Kidney epithelial cell (primary cell): ENCODE results near the gene GPR32. TPM values are rescaled to one million over a fixed set of nuclear protein-coding genes. Genes with fewer than 3 reads are reported as not detected.

Experiments
- DNase-seq: peaks from one replicate; pipeline ENCODE4 v3.0.0-alpha.2; 2010; ENCODE audit warnings: low read depth
- H3K27me3 ChIP-seq: 2 replicates; pipeline ENCODE4 v1.6.0; 2011; ENCODE audit warnings: low read length; ENCODE audit not compliant: control insufficient read depth, insufficient read depth
- H3K36me3 ChIP-seq: 2 replicates; pipeline ENCODE4 v1.5.1; 2011; ENCODE audit warnings: low read length; ENCODE audit not compliant: control insufficient read depth, insufficient read depth
- H3K4me3 ChIP-seq: 2 replicates; pipeline ENCODE4 v1.5.1; 2011; ENCODE audit warnings: low read depth, mild to moderate bottlenecking, control low read depth, low read length
- total RNA-seq: library from RNA; depleted of rRNA; stranded (reverse); fragments of >200 nt; gene quantifications from 2 replicates; pipeline ENCODE4 v1.2.3, GENCODE V29; 2015
- TF ChIP-seq, protein P1 (sequence below): IDR thresholded peaks from 2 replicates; pipeline ENCODE4 v1.5.1; 2011; ENCODE audit warnings: mild to moderate bottlenecking, moderate library complexity, low read length, control low read depth, inconsistent platforms; ENCODE audit not compliant: insufficient read depth, poor library complexity, severe bottlenecking

Gene GPR32
- total RNA-seq, 1 donor from 2014 or later = not detected

DNA sequence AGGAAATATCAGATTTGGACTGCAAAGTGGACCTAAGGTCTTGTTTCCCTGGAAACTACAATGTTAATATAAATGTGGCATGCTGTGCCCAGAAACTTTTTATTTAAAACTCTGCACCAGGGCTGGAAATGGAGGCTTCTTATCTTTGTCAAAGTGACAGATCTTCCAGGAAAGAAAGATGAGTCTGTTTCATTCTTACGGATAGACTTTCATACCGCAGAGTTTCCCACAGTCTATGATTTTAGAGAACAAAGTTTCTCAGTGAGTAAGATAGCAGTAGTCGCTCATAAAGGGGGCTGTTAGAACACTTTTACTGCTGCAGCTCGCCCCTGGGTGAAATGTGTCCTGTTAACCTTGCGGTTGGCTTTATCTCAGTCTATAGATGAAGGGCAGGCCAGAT lies 40.4 kb upstream of the GPR32 start:
- no peak for DNase-seq
- H3K36me3 ChIP-seq = no peaks in the 10 kb centered on the region
- TF ChIP-seq, protein P1, sequence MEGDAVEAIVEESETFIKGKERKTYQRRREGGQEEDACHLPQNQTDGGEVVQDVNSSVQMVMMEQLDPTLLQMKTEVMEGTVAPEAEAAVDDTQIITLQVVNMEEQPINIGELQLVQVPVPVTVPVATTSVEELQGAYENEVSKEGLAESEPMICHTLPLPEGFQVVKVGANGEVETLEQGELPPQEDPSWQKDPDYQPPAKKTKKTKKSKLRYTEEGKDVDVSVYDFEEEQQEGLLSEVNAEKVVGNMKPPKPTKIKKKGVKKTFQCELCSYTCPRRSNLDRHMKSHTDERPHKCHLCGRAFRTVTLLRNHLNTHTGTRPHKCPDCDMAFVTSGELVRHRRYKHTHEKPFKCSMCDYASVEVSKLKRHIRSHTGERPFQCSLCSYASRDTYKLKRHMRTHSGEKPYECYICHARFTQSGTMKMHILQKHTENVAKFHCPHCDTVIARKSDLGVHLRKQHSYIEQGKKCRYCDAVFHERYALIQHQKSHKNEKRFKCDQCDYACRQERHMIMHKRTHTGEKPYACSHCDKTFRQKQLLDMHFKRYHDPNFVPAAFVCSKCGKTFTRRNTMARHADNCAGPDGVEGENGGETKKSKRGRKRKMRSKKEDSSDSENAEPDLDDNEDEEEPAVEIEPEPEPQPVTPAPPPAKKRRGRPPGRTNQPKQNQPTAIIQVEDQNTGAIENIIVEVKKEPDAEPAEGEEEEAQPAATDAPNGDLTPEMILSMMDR = no peak

DNA sequence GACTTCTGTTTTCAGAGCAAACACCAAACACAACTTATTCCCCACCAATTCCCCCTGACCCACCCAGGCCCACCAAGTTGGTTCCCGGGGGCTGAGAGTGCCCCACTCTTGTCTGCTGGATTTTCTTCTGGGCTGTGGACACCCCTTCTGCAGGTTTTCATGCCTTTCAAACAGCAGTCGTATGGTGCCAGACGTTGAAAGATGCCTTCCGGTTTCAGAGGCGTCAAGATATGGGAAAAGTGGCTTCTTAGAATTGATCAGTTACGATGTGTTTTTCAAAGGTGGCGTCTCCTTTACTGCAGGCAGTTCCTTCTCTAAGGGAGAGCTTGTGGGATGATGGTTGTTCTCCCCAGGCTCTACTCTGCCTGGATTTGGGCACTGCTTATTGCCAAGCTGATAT lies 34.4 kb upstream of the GPR32 start:
- Histone ChIP-seq H3K27me3 (no peaks in the 10 kb centered on the region), H3K4me3 (no peak overlapping the region), H3K36me3 (no peaks in the 10 kb centered on the region)
- TF ChIP-seq, protein P1 = no peak
- no peak for DNase-seq

More for the DNA sequence above, 40.4 kb upstream of the GPR32 start:
- no peaks in the 10 kb centered on the region for H3K27me3 ChIP-seq
- H3K4me3 ChIP-seq = no peak overlapping the region

DNA sequence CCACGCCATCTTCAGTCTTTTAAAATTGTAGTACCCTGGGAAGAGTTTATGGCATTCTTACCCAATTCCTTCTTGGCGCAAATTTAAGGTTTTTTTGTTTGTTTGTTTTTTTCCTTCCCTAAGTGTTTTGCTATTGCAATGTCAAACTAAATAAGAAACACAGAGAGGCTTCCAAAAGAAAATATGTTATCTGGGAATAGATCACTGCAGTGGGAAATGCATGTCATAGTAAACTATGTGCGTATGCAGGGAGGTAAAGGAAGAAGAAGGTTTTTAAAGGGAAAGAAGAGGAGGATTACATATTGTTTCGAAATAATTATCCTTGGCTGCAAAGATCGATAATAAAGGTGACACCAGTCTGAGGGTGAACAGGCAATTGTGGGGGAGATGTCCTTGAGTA lies 33.9 kb upstream of the GPR32 start:
- Histone ChIP-seq H3K4me3 (no peak overlapping the region), H3K27me3 (no peaks in the 10 kb centered on the region), H3K36me3 (no peaks in the 10 kb centered on the region)
- DNase-seq = no peak
- TF ChIP-seq, protein P1 = no peak

DNA sequence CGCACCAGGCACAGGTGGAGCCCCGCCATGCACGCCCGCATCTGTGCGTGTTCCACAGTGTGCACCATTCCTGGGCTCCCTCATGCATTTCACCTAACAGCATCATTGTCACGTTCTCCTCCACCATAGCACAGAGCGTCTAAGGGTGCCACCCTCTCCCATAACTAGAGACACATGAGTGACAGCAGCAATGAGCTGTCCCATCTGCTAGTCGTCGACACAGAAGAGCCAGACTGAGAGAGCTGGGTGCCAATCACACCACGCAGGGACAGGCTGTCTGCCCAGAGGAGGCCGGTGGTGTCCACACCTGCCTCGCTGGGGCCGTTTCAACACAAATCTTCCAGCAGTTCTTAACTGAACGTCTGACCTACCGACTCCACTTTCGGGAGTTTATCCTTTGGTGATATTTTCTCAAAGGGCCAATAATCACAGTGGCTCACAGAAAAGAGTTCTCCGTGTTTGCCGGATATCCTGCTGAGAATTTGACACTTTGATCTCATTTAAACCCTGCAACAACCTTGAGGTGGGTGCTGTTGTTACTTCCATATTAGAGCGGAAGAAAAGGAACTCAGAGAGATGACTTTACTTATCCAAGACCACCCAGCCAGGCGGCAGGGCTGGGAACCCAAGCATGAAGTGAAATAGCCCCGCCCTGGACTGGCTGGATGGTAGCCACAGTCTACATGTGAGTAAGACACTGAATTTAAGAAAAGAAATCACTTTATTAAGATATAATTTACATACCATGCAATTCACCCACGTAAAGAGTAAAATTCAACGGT lies 30.9 kb upstream of the GPR32 start:
- TF ChIP-seq, protein P1 = no peak
- no peak for DNase-seq
- no peaks in the 10 kb centered on the region for H3K27me3 ChIP-seq
- H3K4me3 ChIP-seq = no peak overlapping the region
- no peaks in the 10 kb centered on the region for H3K36me3 ChIP-seq

DNA sequence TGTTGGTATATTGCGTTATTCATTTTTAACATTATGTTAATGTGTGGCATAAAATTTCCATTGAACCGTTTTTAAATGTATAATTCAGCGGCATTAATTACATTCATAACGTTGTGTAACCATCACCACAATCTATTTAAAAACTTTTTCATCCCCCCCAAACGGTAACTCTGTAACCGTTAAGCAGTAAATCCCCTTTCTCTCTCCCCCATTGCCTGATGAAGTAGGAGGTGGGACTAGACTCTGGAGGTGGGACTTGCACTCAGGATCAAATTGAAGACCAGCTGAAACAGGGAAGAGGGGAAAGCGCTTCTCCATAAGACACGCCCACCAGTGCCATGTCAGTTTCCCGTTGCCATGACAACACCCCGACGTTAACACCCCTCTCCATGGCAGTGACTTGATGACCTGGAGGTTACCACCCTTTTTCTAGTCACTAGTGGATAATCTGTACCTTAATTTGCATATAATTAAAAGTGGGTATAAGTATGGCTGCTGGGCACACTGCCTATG lies 30.3 kb upstream of the GPR32 start:
- DNase-seq = no peak
- Histone ChIP-seq H3K36me3 (no peaks in the 10 kb centered on the region), H3K4me3 (no peak overlapping the region), H3K27me3 (no peaks in the 10 kb centered on the region)
- TF ChIP-seq, protein P1 = no peak
